OCI-LY3 (cell line): ENCODE results near the gene GPR107.

Experiments used
- H2AFZ ChIP-seq: fragments of 200-600, 300-600 bp; shearing (Covaris generic); 2 replicates; pipeline ENCODE4 v1.6.0; 2014; ENCODE audit warnings: antibody characterized with exemption, low read depth, low read length
- H3K27ac ChIP-seq: fragments of 200-600, 300-600 bp; sonication (generic); 2 replicates; pipeline ENCODE4 v1.5.1; 2014; ENCODE audit warnings: mild to moderate bottlenecking, low read length, moderate library complexity, mixed read lengths
- H3K27me3 ChIP-seq: fragments of 200-600, 300-600 bp; sonication (generic); 2 replicates; pipeline ENCODE4 v1.6.1; 2014; ENCODE audit warnings: low read depth, low read length, mixed read lengths
- H3K36me3 ChIP-seq: fragments of 200-600, 300-600 bp; sonication (generic); replicated peaks from 2 replicates; pipeline ENCODE3; 2014; ENCODE audit warnings: low read depth, low read length, mixed read lengths
- H3K4me1 ChIP-seq: fragments of 300-600, 200-600 bp; sonication (generic); 2 replicates; pipeline ENCODE4 v1.6.1; 2014; ENCODE audit warnings: low read length, mixed read lengths
- H3K4me2 ChIP-seq: fragments of 200-600, 300-600 bp; sonication (generic); 2 replicates; pipeline ENCODE4 v1.6.1; 2014; ENCODE audit warnings: low read length, mixed read lengths
- H3K4me3 ChIP-seq: fragments of 300-600, 200-600 bp; sonication (generic); 2 replicates; pipeline ENCODE4 v1.5.1; 2014; ENCODE audit warnings: antibody characterized with exemption, mild to moderate bottlenecking, low read length, moderate library complexity
- H3K79me2 ChIP-seq: fragments of 300-600, 200-600 bp; shearing (Covaris generic); 2 replicates; pipeline ENCODE4 v1.6.1; 2014; ENCODE audit warnings: mild to moderate bottlenecking, low read length, mixed read lengths
- H3K9ac ChIP-seq: fragments of 300-600, 200-600 bp; shearing (Covaris generic); 2 replicates; pipeline ENCODE4 v1.6.0; 2014; ENCODE audit warnings: mild to moderate bottlenecking, low read length, moderate library complexity
- H3K9me3 ChIP-seq: fragments of 200-600, 300-600 bp; shearing (Covaris generic); 2 replicates; pipeline ENCODE4 v1.6.1; 2014; ENCODE audit warnings: low read length, mixed read lengths; ENCODE audit not compliant: insufficient read depth
- H4K20me1 ChIP-seq: fragments of 200-600, 300-600 bp; sonication (generic); 2 replicates; pipeline ENCODE4 v1.6.1; 2016; ENCODE audit warnings: low read length, mixed read lengths; ENCODE audit not compliant: insufficient read depth
- CTCF ChIP-seq: fragments of 200-600, 300-600 bp; sonication (generic); IDR thresholded peaks from 2 replicates; pipeline ENCODE4 v1.5.1; 2014; ENCODE audit warnings: antibody characterized with exemption, low read length, low read depth
- EZH2phosphoT487 ChIP-seq: fragments of 200-600 bp; shearing (Covaris generic); IDR thresholded peaks from 2 replicates; pipeline ENCODE4 v1.6.1; 2018; ENCODE audit warnings: antibody characterized with exemption, mixed run types, low read depth

GPR107 gene

GRCh38 chr9:130138171-130138653 is 84.5 kb downstream of the GPR107 start:
- Histone ChIP-seq H3K4me3 (no peak overlapping the region), H3K4me1 (no peaks in the 10 kb centered on the region), H3K27ac (no peak overlapping the region), H3K27me3 (peaks cover 3% of the 10 kb centered on the region; the same call in 1 of the 2 replicates), H3K9ac (no peak overlapping the region), H3K36me3 (no peaks in the 10 kb centered on the region), H2AFZ (no peak overlapping the region), H3K9me3 (no peaks in the 10 kb centered on the region), H3K79me2 (no peaks in the 10 kb centered on the region), H3K4me2 (no peak overlapping the region), H4K20me1 (no peaks in the 10 kb centered on the region)
- TF ChIP-seq CTCF = no peak
- TF ChIP-seq EZH2phosphoT487 = no peak

GRCh38 chr9:130138791-130139190 is 85.1 kb downstream of the GPR107 start:
- Histone ChIP-seq H3K9ac (no peak overlapping the region), H3K27me3 (peaks cover 3% of the 10 kb centered on the region; the same call in 1 of the 2 replicates), H3K4me2 (no peak overlapping the region), H3K4me3 (no peak overlapping the region), H3K79me2 (no peaks in the 10 kb centered on the region), H2AFZ (no peak overlapping the region), H4K20me1 (no peaks in the 10 kb centered on the region), H3K4me1 (no peaks in the 10 kb centered on the region), H3K27ac (no peak overlapping the region), H3K9me3 (no peaks in the 10 kb centered on the region), H3K36me3 (no peaks in the 10 kb centered on the region)
- TF ChIP-seq CTCF (no peak), EZH2phosphoT487 (no peak)

- Histone ChIP-seq H3K27me3 (peaks cover 3% of the 10 kb centered on the region; the same call in 1 of the 2 replicates), H3K4me3 (no peak overlapping the region), H3K4me1 (no peaks in the 10 kb centered on the region), H2AFZ (no peak overlapping the region), H4K20me1 (no peaks in the 10 kb centered on the region), H3K9me3 (no peaks in the 10 kb centered on the region), H3K9ac (no peak overlapping the region), H3K4me2 (no peak overlapping the region), H3K79me2 (no peaks in the 10 kb centered on the region), H3K27ac (no peak overlapping the region), H3K36me3 (no peaks in the 10 kb centered on the region)
- TF ChIP-seq CTCF (no peak), EZH2phosphoT487 (no peak)
Measured at GRCh38 chr9:130139251-130139650, 85.5 kb downstream of the GPR107 start.

GRCh38 chr9:130140706-130141105 is 87.0 kb downstream of the GPR107 start:
- H4K20me1 ChIP-seq = no peaks in the 10 kb centered on the region
- no peak overlapping the region for H3K9ac ChIP-seq
- no peak overlapping the region for H3K27ac ChIP-seq
- no peaks in the 10 kb centered on the region for H3K4me1 ChIP-seq
- no peaks in the 10 kb centered on the region for H3K36me3 ChIP-seq
- no peak overlapping the region for H3K4me2 ChIP-seq
- H3K79me2 ChIP-seq = no peaks in the 10 kb centered on the region
- TF ChIP-seq EZH2phosphoT487 (no peak), CTCF (no peak)
- peaks cover 8% of the 10 kb centered on the region for H3K27me3 ChIP-seq
- no peak overlapping the region for H2AFZ ChIP-seq
- H3K4me3 ChIP-seq = no peak overlapping the region
- no peaks in the 10 kb centered on the region for H3K9me3 ChIP-seq
